ENCODE measurements around the gene MAPKAPK2.

DNA sequence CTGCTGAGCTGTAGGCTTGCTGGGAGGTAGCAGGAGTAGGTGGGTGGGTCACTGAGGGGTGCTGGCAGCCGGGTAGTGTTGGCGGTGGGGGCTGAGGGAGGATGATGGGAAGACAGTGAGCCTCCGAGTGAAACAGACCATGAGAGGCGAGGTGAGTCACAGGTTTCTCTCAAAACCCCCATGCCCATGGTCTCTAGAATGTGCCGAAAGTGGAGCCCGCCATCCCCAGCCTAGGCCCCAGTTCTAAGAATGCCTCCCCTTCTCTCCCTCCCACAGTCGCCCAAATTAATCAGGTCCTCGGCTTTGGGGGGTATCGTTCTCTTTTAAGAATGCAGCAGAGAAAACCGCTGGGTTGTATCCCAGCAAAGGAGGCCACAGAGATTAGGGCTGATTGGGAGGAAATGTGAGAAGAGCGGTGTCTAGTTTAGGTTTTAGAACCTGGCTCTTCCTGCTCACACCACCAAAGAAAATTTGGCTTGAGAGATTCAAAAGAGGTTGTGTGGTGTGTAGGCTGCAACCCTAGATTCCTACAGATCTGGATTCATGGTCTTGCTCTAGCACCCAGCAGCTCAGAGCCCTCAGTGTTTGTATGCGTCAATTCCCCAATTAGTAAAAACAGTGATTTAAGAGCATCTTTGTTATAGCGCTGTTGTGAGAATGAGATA lies 58.1 kb downstream of the MAPKAPK2 start:
- TF ChIP-seq POLR2A (IDR thresholded peaks at IDR 0.05) = no peak
- TF ChIP-seq, protein P1, sequence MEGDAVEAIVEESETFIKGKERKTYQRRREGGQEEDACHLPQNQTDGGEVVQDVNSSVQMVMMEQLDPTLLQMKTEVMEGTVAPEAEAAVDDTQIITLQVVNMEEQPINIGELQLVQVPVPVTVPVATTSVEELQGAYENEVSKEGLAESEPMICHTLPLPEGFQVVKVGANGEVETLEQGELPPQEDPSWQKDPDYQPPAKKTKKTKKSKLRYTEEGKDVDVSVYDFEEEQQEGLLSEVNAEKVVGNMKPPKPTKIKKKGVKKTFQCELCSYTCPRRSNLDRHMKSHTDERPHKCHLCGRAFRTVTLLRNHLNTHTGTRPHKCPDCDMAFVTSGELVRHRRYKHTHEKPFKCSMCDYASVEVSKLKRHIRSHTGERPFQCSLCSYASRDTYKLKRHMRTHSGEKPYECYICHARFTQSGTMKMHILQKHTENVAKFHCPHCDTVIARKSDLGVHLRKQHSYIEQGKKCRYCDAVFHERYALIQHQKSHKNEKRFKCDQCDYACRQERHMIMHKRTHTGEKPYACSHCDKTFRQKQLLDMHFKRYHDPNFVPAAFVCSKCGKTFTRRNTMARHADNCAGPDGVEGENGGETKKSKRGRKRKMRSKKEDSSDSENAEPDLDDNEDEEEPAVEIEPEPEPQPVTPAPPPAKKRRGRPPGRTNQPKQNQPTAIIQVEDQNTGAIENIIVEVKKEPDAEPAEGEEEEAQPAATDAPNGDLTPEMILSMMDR (IDR thresholded peaks at IDR 0.05) = no peak
